ENCODE data around the gene PITPNM3.

The PITPNM3 gene

GRCh38 chr17:6421700-6422604 is 134.4 kb downstream of the PITPNM3 start:
- no peak overlapping the region for H3K27ac ChIP-seq
- TF ChIP-seq CTCF (conservative IDR thresholded peaks at IDR 0.05): peak; percentile 79

DNA sequence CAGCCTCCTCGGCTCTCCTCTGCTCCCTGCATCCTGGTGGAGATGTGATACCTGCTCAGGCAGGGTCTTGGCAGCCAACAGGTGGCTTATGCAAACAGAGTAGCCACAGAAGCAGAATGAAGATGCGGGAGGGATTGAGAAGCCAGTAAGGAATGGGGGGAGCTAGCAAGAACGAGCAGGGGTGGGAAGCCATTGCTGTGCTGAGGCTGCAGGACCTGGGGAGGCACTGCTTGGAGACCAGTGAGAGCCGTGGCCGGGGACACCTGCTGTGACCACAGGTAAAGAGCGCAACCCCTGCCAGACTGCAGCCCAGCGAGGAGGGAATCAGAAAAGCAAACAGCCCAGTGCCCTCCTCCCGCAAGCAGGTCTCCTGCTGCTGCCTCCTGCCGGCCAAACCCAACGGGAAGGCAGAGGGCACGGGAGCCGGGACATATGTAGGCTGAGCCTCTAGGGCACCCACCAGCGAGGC is 136.1 kb downstream of the PITPNM3 start:
- TF ChIP-seq CTCF (conservative IDR thresholded peaks at IDR 0.05): peak; percentile 71
- peak overlapping the region; percentile 28; the same call in 1 of the 2 replicates for H3K27ac ChIP-seq

GRCh38 chr17:6415616-6416015 is 140.7 kb downstream of the PITPNM3 start:
- H3K27ac ChIP-seq: no peak overlapping the region

GRCh38 chr17:6413065-6413464 is 143.3 kb downstream of the PITPNM3 start:
- TF ChIP-seq CTCF (conservative IDR thresholded peaks at IDR 0.05): peak; percentile 70
- H3K27ac ChIP-seq: no peak overlapping the region

More at GRCh38 chr17:6415616-6416015, 140.7 kb downstream of the PITPNM3 start:
- TF ChIP-seq CTCF (conservative IDR thresholded peaks at IDR 0.05): no peak

DNA sequence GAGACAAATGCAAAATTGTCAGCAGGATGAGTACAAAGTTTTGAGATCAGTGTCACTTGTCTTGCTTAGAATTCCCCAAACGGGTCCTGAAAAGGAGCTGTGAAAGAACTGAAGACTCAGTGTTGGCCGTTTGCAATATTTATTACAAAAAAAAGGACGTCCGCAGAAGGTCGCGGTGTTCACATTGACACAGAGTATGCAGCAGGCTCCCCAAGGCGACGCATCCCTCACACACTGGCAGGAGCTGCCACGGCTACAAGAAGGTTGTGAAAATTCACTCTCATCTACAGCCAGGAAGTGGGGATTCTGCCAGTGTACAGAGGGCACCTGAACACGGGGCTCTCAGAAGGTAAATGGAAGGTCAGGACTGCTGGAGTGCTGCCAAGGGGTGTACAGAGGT is 147.6 kb downstream of the PITPNM3 start:
- no peak for TF ChIP-seq CTCF (conservative IDR thresholded peaks at IDR 0.05)
- H3K27ac ChIP-seq: no peak overlapping the region

GRCh38 chr17:6408276-6408675 is 148.1 kb downstream of the PITPNM3 start:
- no peak for TF ChIP-seq CTCF (conservative IDR thresholded peaks at IDR 0.05)
- no peak overlapping the region for H3K27ac ChIP-seq

- no peak overlapping the region for H3K27ac ChIP-seq
- TF ChIP-seq CTCF (conservative IDR thresholded peaks at IDR 0.05): no peak
Observed at GRCh38 chr17:6402258-6402657, 154.1 kb downstream of the PITPNM3 start.
